ENCODE measurements around the gene TFCP2L1.

The TFCP2L1 gene

DNA sequence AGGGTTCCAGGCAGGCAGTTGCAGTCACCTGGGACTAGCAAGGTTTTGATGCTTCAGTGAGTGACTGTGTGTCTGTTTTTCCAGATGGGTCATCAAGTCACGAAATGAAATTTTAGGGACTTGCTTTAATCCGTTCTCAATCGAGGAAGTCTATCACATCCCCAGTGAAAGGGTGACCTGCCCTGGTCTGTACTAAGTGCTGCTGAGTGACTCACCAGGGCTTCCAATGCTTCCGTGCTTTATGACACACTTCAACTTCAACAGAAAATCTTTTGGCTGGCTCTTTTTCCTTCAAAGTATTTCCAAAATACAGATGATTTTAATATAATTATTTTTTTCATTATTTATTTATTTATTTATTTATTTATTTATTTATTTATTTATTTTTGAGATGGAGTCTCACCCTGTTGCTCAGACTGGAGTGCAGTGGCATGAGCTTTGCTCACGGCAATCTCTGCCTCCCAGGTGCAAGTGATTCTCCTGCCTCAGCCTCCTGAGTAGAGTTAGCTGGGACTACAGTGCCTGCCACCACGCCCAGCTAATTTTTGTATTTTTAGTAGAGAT is 18.4 kb downstream of the TFCP2L1 start:
- no peak for DNase-seq (ENCODE audit: low read depth)

DNA sequence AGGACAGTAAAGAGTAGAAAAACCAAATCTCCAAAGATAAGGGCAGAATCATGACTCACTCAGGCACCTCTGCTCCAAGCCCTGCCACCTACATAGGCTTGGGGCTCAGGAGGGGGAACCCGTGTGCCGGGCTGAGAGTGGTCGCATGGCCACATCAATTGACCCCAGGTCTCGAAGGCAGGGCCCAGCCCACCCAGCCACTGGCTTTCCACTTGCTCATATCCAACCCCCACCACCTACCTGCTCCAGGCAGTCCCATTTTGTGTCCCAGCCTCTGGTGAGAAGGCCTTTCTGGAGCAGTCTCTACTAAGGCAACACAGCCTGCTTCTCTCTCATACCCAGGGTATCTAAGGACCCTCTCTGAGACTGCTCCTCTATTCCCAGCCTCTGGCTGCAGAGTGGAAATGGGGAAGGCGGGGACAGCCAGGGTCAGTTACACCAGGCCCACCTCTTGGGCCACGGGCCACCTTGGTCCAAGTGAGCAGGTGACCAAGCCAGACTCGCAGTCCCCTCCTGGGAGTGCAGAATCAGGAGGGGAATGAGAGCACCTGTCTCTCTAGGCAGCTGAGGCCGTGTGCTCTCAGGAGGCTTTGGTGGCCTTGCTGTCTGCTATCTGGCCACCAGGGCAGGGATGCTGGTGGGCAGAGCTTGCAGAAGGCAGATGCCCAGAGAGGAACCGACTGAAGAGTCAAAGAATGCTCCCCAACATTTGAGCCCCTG is 20.8 kb downstream of the TFCP2L1 start:
- no peak for DNase-seq (ENCODE audit: low read depth)

DNA sequence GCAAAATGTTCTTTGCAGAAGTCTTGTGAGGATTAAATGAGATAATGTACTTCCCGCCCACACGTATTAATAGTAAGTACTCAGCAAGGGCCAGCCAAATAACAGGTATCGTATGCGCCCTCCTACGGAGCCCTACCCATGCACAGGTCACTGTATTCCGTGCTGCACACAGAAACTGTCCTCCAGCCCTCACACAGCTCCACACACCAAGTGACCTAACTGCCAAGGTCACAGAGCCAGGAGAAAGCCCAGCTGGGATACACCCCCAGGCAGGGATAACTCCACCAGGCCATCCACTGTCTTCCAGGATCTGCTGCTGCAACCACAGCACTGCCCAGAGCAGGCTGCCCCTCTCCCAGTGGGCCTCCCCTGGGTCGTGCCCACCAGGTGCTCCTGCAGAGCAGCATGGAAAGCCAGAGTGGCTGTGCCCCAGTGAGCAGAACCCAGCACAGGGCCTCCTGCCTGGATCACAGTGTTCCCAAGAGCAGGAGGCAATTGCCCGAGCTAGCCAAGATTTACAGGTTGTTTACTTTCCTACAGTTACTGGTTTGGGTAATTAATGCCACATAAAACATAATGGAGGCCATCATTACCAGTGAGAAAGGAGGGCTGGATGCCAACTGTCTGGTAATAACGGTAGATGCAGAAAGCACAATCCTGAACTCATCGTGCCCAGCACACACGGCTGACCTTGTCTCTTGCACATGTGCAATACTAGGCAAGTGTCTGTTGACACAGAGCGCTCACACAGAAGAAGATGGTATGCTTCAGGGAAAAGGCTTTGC is 24.4 kb downstream of the TFCP2L1 start:
- no peak for DNase-seq (ENCODE audit: low read depth)

DNA sequence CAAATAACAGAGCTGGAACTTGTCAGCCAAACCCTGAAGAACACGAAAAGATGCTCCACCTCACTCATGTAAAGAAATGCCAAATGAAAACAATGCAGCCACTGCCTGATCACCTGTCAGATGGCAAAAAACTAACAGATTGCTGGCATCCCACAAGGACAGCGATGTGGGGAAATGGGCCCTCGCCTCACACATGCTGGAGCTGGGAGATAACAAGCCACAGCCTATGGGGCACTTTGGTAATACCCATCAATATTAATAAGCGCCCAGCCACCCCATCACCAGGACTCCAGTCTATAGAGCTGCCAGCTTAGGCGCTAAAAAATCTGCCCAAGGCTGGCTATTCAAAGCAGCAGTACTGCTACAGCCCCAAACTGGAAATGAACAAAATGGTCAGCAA is 27.0 kb downstream of the TFCP2L1 start:
- DNase-seq (ENCODE audit: low read depth) = no peak

DNA sequence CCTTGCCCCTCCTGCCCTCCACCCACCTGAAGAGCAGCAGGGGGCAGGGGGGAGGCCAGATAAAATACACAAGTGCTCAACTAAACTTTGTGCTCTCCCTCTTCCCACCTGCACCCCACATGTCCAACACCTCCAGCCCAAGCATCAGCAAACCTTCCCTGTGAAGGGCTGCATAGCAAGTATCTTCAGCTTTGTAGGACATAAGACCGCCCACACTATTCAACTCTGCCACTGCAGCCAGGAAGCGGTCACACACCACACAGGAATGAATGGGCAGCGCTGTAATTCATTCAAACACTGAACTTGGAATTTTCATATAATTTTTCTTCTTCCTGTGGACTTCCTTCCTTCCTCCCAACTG is 27.5 kb downstream of the TFCP2L1 start:
- DNase-seq (ENCODE audit: low read depth) = no peak

DNA sequence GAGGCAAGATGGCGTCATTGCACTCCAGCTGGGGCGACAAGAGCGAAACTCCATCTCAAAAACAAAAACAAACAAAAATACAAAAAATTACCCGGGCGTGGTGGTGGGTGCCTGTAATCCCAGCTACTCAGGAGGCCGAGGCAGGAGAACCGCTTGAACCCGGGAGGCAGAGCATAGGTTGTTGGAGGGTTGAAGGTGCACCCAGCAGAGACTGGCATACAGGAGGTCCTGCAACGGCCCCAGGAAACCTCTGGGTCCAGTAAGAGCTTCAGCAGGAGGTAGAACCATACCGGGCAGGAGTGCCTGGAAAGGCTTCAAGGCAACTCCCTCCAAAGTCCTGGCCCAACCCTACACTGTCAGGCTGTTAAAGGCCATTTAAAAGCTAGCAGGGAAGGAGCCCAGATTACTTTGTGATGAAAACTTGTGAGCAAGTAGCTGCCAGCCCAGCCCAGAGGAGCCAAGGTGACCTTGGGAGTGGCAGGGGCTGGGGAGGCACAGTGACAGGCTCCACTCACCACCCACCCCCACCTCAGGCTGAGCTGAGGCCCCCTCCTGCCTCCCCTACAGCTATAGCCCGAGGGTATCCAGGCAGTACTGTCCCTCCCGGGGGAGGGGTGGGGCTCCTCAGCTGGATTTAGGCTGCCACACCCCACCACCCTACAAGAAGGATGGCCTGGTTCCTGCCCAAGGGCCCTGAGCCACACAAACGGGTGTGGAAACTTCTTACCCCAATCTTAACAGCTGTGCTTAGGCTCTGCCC is 28.1 kb downstream of the TFCP2L1 start:
- DNase-seq (ENCODE audit: low read depth) = no peak

DNA sequence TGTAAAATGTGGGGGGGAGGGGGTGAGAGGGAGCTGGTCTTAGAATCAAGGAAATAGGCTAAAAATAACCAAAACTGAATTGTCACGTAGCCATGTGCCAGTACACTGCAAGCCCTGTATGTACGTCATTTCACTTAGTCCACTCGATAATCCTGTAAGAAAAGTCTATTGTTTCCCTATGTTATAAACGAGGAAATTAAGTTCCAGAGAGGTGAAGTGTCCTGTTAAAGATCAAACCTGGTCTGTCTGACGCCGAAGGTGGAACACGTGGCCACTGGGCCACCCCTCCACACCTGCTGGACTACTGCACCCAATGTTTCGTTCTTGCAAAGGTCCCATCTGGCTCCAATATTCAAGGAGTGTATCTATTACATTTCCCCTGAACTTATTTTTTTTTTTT is 29.6 kb downstream of the TFCP2L1 start:
- no peak for DNase-seq (ENCODE audit: low read depth)

DNA sequence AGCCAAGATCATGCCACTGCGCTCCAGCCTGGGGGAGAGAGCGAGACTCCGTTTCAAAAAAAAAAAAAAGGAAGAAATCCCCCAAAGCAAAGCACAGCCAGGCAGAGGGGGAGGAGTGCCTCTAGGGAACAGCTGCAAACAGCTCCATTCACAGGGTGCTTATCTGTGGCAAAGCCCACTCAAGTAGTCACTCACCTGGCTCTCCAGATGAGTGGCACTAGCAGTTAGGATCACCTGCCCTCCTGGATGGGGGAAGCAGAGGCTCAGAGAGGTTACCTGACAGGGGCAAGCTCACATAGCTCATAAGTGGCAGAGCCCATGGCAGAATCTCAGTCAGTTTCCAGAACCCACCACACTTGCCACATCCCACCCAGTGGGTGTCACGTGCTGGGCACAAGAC is 30.3 kb downstream of the TFCP2L1 start:
- DNase-seq (ENCODE audit: low read depth) = no peak

DNA sequence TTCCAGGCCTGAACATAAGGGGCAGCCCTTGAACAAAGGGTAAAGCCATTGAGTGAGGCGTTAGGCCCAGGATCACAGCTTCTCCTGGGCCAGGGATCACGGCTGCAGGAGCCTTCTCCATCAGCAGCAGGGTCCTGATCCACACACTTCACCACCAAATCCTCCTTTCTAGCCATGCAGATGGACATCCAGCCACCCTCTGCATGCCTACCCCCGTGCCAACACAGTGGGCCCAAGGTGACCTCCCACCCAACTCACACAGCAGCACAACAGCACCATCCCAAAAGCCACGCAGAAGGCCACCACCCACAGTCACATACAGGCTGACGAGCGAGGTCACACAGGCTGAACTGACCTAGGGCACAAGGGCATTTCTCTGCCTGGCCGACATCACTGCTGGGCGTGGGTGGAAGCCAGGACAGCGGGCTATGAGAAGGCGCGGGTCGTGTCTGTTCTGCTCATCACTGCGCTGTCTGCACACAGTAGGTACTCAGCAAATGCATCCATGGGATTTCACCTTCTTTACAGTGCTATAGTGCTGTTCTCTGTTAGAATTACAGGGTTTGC is 31.2 kb downstream of the TFCP2L1 start:
- DNase-seq (ENCODE audit: low read depth) = no peak

DNA sequence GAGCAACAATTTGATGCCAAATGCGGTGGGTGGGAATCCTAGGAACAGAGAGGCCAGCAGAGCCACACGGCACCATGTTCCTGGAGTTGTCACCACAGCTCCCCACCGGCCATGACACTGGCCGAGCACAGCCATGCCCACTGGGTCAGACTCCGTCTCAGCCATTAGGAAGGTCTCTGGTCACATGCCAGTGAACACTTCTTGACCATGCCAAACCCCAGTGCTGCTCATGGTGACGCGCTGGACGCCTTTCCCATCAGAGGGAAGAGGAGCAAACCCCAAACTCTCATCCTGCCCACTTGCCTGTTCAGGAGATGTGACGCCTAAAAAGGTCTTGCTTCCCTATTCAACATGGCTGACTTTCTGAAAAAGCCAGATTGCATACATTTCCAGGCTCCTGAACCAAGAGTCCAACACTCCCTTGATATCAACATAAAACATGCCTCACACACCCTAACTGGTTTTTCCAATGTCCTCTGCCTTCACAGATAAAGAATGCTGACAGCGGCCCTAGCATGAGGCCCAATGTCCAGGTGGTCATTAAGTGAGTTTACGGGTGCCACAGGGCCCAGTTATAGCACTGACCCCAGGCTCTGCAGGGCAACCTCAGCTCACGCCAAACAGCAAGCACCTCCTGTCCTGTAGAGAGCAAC is 31.9 kb downstream of the TFCP2L1 start:
- DNase-seq (ENCODE audit: low read depth) = no peak

DNA sequence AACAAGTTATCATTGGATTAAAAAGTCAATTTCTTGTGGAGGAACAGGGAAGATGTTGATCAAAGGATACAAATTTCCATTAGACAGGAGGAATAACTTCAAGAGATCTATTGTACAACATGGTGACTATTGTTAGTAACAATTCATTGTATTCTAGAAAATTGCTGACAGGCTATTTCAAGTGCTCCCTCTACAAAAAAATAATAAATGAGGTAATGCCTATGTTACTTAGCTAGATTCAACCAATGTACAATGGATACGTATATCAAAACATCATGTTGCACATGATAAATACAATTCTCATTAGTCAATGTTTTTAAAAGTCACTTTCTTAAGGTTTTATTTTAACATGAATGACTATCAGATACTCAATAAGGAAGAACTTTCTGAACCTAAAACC is 33.5 kb downstream of the TFCP2L1 start:
- DNase-seq (ENCODE audit: low read depth) = no peak

DNA sequence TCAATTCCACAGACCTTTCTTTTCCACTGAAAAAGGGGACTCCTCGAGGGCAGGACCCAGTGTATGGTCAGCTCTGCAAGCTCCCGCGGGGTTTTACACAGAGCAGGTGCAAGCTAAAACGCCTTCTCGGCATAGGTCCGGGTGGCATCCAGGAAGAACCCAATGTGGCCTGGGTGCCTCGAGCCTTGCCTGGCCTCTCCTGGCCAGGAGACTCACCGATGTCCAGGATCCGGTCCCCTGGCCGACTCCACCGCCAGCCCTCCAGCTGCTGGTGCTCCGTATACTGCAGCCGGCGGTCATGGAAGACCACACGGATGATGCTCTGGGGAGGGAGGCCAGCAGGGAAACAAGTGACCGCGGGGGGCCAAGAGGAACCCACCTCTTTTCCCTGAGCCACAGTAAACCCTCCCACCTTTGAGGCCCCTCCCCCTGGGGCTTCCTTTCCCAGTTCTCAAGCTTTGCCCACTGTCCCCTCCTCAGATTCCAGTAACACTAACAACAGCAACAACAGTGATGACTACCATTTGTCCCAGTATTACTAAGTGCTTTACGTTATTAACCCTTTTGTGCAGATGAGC is 36.1 kb downstream of the TFCP2L1 start:
- DNase-seq (ENCODE audit: low read depth) = no peak

DNA sequence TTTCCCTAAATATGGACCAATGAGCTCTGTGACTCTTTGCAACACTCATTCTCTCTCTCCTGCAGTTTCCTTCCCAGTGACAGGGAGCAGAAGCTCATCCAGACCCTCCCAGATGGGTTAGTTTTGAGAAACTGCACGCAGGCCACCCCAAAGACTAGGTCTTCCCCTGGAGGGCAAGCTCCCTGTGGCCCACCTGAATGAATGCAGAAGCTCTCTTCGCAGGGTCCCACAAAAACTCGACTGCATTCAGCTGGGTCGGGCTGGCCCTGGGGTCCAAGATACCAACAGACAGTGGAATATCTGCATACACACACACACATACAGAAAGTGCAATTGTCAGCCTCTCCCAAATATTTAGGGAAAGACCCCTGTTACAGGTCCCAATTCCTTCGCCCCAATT is 37.0 kb downstream of the TFCP2L1 start:
- no peak for DNase-seq (ENCODE audit: low read depth)

DNA sequence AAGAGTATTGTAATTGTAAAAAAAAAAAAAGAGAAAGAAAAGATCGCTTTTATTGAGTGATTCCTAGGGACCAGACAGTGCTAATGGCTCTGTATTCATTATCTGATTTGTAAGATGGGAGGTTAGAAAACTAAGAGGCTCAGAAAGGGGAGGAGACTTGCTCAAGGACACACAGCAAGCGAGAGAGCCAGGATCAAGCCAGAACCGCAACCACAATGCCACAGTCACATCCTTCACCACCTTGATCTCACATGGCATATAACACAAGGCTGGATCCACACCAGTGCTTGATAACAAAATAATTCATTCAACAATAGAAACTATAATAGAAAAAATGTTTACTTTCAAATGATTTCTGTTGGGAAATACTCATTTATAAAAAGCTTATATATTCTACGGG is 37.5 kb downstream of the TFCP2L1 start:
- no peak for DNase-seq (ENCODE audit: low read depth)

DNA sequence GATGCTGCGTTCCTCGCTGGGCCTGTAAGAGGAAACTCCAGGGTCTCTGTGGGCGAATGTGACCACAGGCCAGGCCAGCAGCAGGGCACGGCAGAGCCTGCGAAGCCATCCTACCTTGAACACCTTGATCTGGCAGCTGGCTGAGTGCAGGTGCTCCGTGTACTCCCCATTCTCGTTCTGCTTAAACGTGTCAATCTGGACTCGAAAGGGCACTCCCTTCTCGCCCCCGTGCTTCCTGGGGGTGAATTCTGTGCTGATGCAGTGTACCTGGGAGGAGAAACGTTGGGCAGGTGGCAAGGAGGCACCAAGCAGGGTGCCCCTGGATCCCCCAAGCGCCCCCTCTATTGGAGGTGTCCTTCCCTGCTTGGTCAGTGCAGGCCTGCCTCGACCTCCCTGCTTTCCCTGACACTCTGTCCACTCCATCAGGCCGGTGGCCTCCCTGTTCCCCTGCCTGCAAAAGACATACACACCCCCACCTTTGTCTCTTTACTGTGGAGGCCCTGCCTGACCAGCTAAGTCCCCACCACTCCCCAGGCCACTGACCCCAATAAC is 38.2 kb downstream of the TFCP2L1 start:
- DNase-seq (ENCODE audit: low read depth) = no peak

DNA sequence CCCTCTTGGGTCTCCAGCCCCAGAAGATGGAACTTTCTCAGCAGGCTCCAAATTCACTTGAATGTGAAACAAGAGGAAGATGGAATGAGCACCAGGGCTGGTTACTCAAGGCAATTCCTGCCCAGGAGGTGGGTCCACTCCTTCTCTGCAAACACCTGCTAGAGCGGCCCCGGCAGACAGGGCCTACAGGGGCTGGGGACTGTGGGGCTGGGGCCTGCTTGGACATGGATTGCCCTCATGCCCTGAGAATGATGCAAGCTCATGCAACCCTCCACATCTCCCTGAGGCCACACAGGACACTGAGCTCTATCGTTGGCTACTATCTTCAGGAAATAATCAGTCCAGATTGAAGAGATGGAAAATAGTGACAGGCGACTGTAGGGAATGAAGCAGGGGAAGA is 39.1 kb downstream of the TFCP2L1 start:
- DNase-seq (ENCODE audit: low read depth) = no peak

DNA sequence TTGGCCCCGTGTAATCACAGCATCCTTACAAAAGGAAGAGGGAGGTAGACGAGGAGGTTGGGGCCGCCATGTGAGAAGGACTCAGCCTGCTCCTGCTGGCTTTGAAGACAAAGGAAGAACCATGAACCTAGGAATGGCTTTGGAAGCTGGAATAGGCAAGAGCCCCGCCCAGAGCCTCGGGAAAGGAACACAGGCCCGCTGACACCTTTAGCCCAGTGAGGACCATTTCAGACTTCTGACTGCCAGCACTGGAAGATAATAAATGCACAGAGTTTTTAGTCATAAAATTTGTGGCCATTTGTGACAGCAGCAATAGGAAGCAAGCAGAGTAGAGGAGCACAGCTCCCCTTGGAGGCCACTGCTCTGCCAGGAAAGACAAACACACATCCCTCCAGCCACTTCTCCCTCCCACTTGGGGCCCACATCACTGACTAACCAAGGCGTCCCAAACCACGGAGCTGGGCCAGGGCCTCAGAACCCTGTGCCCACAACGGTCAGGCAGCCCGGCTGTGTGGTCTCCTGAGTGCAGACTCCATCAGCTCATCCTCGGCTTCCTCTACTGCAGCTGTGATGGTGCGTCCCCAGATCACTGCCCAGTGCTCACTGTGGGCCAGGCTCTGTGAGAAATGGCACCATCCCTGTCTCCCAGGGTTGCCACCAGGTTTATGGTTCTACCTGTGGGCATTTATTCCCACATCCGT is 39.7 kb downstream of the TFCP2L1 start:
- DNase-seq (ENCODE audit: low read depth) = no peak

DNA sequence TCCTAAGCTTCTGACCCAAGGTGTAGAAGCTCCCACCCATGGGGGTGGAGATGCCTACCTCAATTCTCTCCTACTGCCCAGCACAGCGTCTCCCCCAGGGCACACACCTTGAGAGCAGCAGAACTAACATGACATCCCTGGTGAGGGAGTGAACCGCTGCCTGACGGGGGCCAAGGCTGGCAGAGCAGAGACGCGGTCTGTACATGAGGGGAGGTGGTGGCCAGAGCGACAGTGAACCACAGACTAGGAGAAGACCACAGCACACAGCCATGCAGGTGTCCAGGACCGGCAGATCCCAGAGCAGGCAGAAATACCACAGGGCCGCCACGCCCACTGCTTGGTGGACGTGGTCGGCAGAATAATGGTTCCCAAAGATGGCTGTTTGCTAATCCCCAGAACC is 40.4 kb downstream of the TFCP2L1 start:
- DNase-seq (ENCODE audit: low read depth) = no peak

DNA sequence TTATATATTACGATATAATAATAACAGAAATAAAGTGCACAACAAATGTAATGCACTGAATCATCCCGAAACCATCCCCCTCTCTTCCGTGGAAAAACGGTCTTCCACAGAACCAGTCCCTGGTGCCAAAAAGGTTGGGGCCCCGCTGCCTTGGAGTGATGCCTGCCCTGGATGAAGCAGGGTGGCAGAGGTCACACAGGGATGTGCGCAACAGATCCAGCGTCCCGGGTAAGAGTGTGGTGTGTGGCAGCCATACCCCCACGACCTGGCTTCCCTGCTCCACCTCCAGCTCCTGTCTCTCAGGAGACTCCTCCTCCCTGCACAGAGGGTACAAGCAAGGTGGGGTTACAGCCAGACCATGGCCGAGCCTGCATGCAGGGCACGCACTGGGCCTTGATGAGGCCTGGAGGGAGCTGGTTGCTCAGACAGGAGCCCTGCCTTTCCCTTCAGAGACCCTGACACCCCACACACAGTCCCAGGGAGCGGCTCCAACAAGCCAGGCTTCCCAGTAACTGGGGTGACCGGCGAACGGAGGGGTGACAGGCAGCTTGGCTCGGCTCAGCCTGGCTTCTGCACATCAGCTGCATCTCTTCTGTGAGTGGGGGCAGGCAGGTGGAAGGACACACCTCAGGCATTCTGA is 41.1 kb downstream of the TFCP2L1 start:
- no peak for DNase-seq (ENCODE audit: low read depth)

DNA sequence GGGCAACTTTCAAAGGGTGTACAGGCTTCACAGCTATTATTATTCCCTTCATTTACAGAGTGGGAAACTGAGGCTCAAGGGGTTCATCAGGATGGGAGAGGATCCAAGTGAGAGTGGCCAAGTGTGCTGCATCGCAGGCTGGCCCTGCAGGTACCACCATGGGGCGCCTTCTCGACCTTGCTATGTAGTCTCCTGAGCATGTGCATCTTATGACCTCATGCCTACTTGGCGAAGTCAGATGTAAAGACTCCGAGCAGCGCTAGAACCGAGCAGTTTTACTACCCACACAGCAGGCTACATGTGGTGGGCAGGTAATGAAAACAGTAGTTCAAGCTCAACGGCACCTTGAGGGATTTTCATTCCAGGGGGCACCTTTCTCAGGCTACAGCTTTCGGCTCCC is 42.0 kb downstream of the TFCP2L1 start:
- DNase-seq (ENCODE audit: low read depth) = no peak

Data from stimulated activated CD8-positive, alpha-beta memory T cell treated with anti-CD3 and anti-CD28 coated beads, Interleukin-15, amount 100 ng/mL, for 1 hour (primary cell).